KMS-11 (cell line): Measurements from ENCODE around the gene SYT2.
"Not testable (repeated sequence)": the region's sequence is repeated elsewhere in the genome, so short reads cannot be mapped to it uniquely, and the experiment has no call there.

Experiments used
- H2AFZ ChIP-seq: fragments of 200-600 bp; sonication (generic); 2 replicates; pipeline ENCODE4 v1.6.1; 2016; ENCODE audit warnings: antibody characterized with exemption, mixed run types, low read depth
- H3K27ac ChIP-seq: fragments of 200-600 bp; sonication (generic); 2 replicates; pipeline ENCODE4 v1.6.1; 2016; ENCODE audit warnings: mild to moderate bottlenecking, mixed run types
- H3K27me3 ChIP-seq: fragments of 200-600 bp; sonication (generic); 2 replicates; pipeline ENCODE4 v1.6.1; 2017; ENCODE audit warnings: mild to moderate bottlenecking, low read depth, mixed run types, moderate library complexity; ENCODE audit not compliant: insufficient read depth
- H3K36me3 ChIP-seq: fragments of 200-600 bp; sonication (generic); 2 replicates; pipeline ENCODE4 v1.6.1; 2017; ENCODE audit warnings: mild to moderate bottlenecking, mixed run types; ENCODE audit not compliant: insufficient read depth
- H3K4me1 ChIP-seq: fragments of 200-600 bp; sonication (generic); 2 replicates; pipeline ENCODE4 v1.6.1; 2016; ENCODE audit warnings: mild to moderate bottlenecking, low read depth, mixed run types; ENCODE audit not compliant: poor library complexity, severe bottlenecking
- H3K4me2 ChIP-seq: fragments of 200-600 bp; sonication (generic); 2 replicates; pipeline ENCODE4 v1.7.0; 2016; ENCODE audit warnings: mild to moderate bottlenecking, mixed run types
- H3K4me3 ChIP-seq: fragments of 200-600 bp; sonication (generic); IDR thresholded peaks from 2 replicates; pipeline ENCODE4 v1.6.1; 2017; ENCODE audit warnings: low read depth, low read length, mixed read lengths; ENCODE audit not compliant: insufficient read depth
- H3K79me2 ChIP-seq: fragments of 200-600 bp; sonication (generic); 2 replicates; pipeline ENCODE4 v1.6.1; 2016; ENCODE audit warnings: low read depth, mixed run types; ENCODE audit not compliant: insufficient read depth
- H3K9ac ChIP-seq: fragments of 200-600 bp; sonication (generic); 2 replicates; pipeline ENCODE4 v1.6.1; 2016; ENCODE audit warnings: mild to moderate bottlenecking, mixed run types
- H4K20me1 ChIP-seq: fragments of 200-600 bp; sonication (generic); 2 replicates; pipeline ENCODE4 v1.6.1; 2016; ENCODE audit warnings: mild to moderate bottlenecking, mixed run types; ENCODE audit not compliant: insufficient read depth
- TF ChIP-seq, protein P1 (sequence below): fragments of 200-600 bp; sonication (generic); conservative IDR thresholded peaks from 2 replicates; pipeline ENCODE4 v1.6.1; 2017; ENCODE audit warnings: low read depth, mild to moderate bottlenecking, antibody characterized with exemption, low read length, moderate library complexity, mixed read lengths

The SYT2 gene

DNA sequence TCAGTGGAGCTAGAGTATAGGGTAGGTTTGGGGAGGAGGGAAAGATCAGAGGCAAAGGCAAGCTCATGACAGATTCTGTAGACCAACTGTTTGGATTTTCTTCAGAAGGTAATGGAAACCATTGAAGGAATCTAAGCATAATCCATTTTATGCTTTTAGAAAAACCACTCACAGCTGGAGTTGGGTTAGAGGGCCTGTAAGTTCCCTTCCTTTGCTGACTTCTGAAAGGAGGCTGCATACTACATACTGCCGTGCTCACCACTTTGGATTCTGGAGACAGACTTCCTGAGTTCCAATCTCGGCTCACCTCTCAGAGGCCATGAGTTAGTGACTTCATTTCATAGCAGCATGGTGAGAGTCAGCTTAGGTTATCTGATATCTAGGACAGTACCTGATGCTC, 6.4 kb upstream of the SYT2 start:
- H3K4me3 ChIP-seq: no peak overlapping the region
- no peak overlapping the region for H3K27ac ChIP-seq
- H4K20me1 ChIP-seq: no peaks in the 10 kb centered on the region
- H3K79me2 ChIP-seq: no peaks in the 10 kb centered on the region
- peaks cover 5% of the 10 kb centered on the region; the same call in 1 of the 2 replicates for H3K27me3 ChIP-seq
- peaks cover 8% of the 10 kb centered on the region for H3K4me1 ChIP-seq
- H2AFZ ChIP-seq: no peak overlapping the region
- no peak overlapping the region for H3K9ac ChIP-seq
- H3K36me3 ChIP-seq: no peaks in the 10 kb centered on the region
- H3K4me2 ChIP-seq: no peak overlapping the region
- TF ChIP-seq, protein P1, sequence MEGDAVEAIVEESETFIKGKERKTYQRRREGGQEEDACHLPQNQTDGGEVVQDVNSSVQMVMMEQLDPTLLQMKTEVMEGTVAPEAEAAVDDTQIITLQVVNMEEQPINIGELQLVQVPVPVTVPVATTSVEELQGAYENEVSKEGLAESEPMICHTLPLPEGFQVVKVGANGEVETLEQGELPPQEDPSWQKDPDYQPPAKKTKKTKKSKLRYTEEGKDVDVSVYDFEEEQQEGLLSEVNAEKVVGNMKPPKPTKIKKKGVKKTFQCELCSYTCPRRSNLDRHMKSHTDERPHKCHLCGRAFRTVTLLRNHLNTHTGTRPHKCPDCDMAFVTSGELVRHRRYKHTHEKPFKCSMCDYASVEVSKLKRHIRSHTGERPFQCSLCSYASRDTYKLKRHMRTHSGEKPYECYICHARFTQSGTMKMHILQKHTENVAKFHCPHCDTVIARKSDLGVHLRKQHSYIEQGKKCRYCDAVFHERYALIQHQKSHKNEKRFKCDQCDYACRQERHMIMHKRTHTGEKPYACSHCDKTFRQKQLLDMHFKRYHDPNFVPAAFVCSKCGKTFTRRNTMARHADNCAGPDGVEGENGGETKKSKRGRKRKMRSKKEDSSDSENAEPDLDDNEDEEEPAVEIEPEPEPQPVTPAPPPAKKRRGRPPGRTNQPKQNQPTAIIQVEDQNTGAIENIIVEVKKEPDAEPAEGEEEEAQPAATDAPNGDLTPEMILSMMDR: no peak

DNA sequence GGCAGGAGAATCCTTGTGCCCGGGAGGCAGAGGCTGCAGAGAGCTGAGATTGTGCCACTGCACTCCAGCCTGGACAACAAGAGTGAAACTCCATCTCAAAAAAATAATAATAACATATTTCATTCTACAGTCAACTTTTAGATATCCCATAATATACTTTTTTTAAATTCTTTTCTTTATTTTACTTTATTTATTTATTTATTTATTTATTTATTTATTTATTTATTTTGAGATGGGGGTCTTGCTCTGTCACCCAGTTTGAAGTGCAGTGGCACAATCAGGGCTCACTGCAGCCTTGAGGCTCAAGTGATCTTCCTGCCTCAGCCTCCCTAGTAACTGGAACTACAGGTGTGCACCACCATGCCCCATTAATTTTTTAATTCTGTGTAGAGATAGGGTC, 3.9 kb upstream of the SYT2 start:
- H3K4me2 ChIP-seq, H3K9ac ChIP-seq, H3K27ac ChIP-seq, H3K4me3 ChIP-seq, H3K36me3 ChIP-seq, H4K20me1 ChIP-seq, H2AFZ ChIP-seq, H3K4me1 ChIP-seq, H3K79me2 ChIP-seq: not testable (repeated sequence)
- H3K27me3 ChIP-seq: peaks cover 28% of the 10 kb centered on the region; the same call in 1 of the 2 replicates

DNA sequence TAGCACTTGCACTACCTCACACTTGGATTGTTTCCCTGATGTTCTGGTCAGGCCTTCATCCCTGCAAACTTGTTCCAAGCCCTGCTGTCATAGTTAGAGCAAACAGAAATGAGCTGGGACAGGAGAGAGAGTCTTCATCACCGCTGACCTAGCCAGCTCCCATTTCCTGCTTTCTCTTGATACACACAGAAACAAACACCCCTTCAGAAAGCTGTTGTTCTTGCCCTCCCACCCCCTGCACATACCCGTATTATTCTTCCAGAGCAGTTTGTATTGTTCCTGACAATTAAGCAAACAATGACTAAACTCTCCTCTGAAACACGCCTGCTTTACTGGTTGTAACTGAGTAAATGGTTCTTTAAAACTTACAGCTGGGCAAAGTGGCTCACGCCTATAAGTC, 2.9 kb upstream of the SYT2 start:
- no peaks in the 10 kb centered on the region for H3K36me3 ChIP-seq
- no peak overlapping the region for H3K4me3 ChIP-seq
- H3K9ac ChIP-seq: no peak overlapping the region
- TF ChIP-seq, protein P1: no peak
- no peaks in the 10 kb centered on the region for H4K20me1 ChIP-seq
- no peak overlapping the region for H3K4me2 ChIP-seq
- peaks cover 39% of the 10 kb centered on the region for H3K27me3 ChIP-seq
- H3K27ac ChIP-seq: no peak overlapping the region
- H2AFZ ChIP-seq: no peak overlapping the region
- H3K79me2 ChIP-seq: no peaks in the 10 kb centered on the region
- no peaks in the 10 kb centered on the region for H3K4me1 ChIP-seq

DNA sequence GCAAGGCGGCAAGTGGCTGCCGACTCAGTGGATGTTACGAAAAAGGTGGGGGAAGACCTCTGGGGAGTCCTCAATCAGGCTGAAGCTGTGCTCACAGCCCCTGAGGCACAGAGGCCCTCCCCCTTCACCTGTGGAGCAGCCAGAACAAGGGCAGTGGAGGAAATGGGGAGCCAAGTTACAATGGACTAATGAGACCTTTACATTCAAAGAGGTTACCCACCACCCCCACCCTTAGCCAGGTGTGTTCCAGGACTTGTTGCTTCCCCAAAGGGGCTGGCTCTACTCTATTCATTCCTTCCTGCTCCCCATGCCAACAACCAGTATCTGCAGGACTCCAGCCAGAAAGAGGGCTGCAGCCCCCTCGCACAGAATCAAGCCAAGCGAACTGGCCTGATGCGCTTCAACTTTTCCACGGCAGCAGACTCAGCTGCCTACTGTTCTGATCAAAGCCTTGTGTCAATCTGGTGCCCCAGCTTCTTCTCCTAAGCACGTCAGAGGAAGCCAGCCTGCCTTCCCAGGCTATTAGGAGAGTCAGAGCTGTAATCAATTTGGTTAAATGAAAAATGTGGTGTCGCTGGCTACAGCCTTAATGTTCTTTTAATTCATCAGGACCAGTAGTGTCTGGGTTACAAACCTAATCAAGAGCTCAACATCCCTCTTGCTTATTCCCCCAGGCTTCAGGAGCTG, 1.8 kb upstream of the SYT2 start:
- no peaks in the 10 kb centered on the region for H3K79me2 ChIP-seq
- no peaks in the 10 kb centered on the region for H4K20me1 ChIP-seq
- peaks cover 49% of the 10 kb centered on the region for H3K27me3 ChIP-seq
- no peak overlapping the region for H2AFZ ChIP-seq
- no peak overlapping the region for H3K9ac ChIP-seq
- H3K4me3 ChIP-seq: no peak overlapping the region
- no peaks in the 10 kb centered on the region for H3K4me1 ChIP-seq
- H3K36me3 ChIP-seq: no peaks in the 10 kb centered on the region
- no peak overlapping the region for H3K27ac ChIP-seq
- no peak overlapping the region for H3K4me2 ChIP-seq
- TF ChIP-seq, protein P1: no peak

DNA sequence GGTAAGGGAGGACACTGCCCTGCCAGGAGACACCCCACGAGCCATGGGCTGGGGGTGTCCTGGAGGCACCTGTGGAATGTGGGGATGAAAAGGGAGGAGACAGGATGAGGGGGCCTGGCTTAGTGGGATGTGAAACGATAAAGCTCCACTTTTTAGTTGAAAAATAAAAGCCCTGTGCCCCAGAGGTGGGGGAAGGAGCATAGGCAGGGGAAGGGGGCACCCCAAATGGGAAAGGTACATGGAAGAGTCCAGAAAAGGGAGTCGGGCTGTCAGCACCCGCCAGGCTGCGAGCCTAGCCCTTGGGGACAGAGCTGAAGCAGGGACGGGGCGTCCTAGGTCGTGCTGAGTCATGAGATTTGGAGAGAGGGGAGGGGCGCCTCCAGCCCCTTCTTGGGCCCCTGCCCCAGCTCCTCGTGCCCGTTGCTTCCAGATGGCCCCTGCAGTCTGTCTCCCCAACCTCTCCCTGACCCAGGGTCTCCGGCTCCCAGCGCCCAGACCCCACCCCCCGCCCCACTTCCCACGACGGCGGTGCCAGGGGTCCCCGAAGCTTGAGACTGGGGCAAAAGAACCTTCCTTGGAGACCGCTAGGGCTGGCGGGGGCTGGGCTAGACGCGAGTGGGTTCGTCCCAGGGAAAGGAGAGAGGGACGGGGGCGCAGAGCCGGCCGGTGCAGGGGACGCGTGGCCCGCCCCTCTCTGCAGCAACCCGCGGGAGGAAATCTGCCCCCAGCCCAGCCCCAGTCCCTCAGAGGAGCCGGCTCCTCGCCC, 795 bp downstream of the SYT2 start:
- Histone ChIP-seq H3K36me3 (no peaks in the 10 kb centered on the region), H3K4me2 (peak overlapping the region; percentile 19; the same call in 1 of the 2 replicates), H3K4me3 (no peak overlapping the region), H3K27me3 (peaks cover 75% of the 10 kb centered on the region), H2AFZ (no peak overlapping the region), H3K9ac (no peak overlapping the region), H3K27ac (no peak overlapping the region), H3K79me2 (no peaks in the 10 kb centered on the region), H3K4me1 (no peaks in the 10 kb centered on the region), H4K20me1 (no peaks in the 10 kb centered on the region)
- TF ChIP-seq, protein P1: no peak
